Activated naive CD8-positive, alpha-beta T cell treated with anti-CD3 and anti-CD28 coated beads, Interleukin-2, amount 10 ng/mL, durations not matched to agents 7 days and 5 days (primary cell): Measurements from ENCODE around the gene HORMAD2. TPM values are rescaled to one million over a fixed set of nuclear protein-coding genes. Genes with fewer than 3 reads are reported as not detected.
A peak's percentile ranks its signal among the peaks of the same experiment; 100 is the strongest.
"Not testable (repeated sequence)": the region's sequence is repeated elsewhere in the genome, so short reads cannot be mapped to it uniquely, and the experiment has no call there.

ENCODE experiments used
- ATAC-seq: fragments of 150-1000 bp; cut with Tn5 transposase; one replicate; pipeline ENCODE4 v1.10.0; 2021; ENCODE audit warnings: low read depth, moderate library complexity
- POLR2A ChIA-PET: fragments of 350-600 bp; sonication (Branson Sonifier 250); formaldehyde crosslinking; loops from one replicate; lab custom pipeline; 2021; ENCODE audit warnings: antibody characterized with exemption; lab: Charles Lee
- DNase-seq: peaks from one replicate; pipeline ENCODE4 v3.0.0; 2021
- H3K27ac Mint-ChIP-seq: one replicate; pipeline ENCODE4 v1.8.0; 2022; ENCODE audit warnings: mild to moderate bottlenecking, mixed read lengths
- H3K27me3 Mint-ChIP-seq: one replicate; pipeline ENCODE4 v1.8.0; 2022; ENCODE audit warnings: mild to moderate bottlenecking, moderate library complexity, mixed read lengths
- H3K36me3 Mint-ChIP-seq: one replicate; pipeline ENCODE4 v1.8.0; 2021; ENCODE audit warnings: mild to moderate bottlenecking, mixed read lengths
- H3K4me1 Mint-ChIP-seq: one replicate; pipeline ENCODE4 v1.8.0; 2021; ENCODE audit warnings: mixed read lengths
- H3K4me3 Mint-ChIP-seq: one replicate; pipeline ENCODE4 v1.8.0; 2022; ENCODE audit warnings: mild to moderate bottlenecking, moderate library complexity, mixed read lengths
- H3K9me3 Mint-ChIP-seq: one replicate; pipeline ENCODE4 v1.8.0; 2021; ENCODE audit warnings: mixed read lengths
- total RNA-seq, 2 experiments: library from RNA; stranded (reverse); gene quantifications; one replicate each; pipeline ENCODE4 v1.2.3, GENCODE V29; 2021

Gene HORMAD2
- total RNA-seq, 2 experiments from 2014 or later = 0.14 TPM; not detected in 1

DNA sequence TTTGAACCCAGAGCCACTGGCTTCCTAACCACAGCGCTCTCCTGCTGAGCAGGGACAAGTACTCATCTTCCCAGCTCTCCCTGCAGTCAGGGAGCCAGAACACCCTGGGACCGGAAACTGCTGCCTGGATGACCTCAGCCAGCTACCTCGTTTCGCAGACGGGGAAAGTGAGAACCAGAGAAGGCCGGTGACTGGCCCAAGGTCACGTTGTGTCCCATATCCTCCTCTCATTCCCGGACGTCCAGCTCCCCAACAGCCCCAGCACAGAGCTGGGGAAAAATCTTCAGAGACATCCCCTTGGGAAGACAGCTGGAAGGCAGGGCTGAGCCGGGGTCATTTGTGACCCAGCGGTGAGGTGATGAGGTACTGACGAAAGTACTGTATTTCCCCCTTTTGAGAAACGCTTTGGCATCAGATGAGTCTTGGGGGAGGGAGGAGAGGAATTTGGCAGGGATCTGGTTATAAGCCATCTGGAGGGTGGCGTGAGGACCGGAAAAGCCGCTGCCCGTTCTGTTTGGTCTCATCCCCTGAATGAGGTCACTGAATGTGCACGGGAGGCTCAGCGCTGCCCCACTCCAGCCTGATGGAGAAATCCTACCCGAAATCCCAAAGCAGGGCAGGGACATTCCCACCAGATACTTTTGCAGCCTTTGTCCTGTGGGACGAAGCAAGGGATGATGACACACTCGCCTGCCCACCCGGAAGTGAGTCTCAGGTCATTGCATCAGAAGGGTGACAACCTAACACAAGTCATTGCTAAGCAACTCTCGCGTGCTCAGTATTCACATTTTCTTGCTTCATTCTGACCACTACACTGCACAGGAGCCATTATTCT is 125.2 kb downstream of the HORMAD2 start:
- peaks cover 12% of the 10 kb centered on the region for H3K36me3 Mint-ChIP-seq
- peaks cover 5% of the 10 kb centered on the region for H3K9me3 Mint-ChIP-seq
- no peaks in the 10 kb centered on the region for H3K27me3 Mint-ChIP-seq
- H3K4me3 Mint-ChIP-seq = no peak overlapping the region
- H3K4me1 Mint-ChIP-seq = peaks cover 47% of the 10 kb centered on the region
- peak overlapping the region; percentile 71 for H3K27ac Mint-ChIP-seq
- POLR2A ChIA-PET = interaction anchor here (1.2 to 2.1 kb wide), 3 partner anchors 9 to 20 kb away, joined by 3 to 6 read pairs (median 4); no protein-coding TSS in a partner anchor
- DNase-seq = peak; percentile 10
- no peak for ATAC-seq

- ATAC-seq (no peak), DNase-seq (no peak)
- H3K27ac Mint-ChIP-seq = peak overlapping the region; percentile 62
- peaks cover 55% of the 10 kb centered on the region for H3K4me1 Mint-ChIP-seq
- POLR2A ChIA-PET = interaction anchor here (0.7 to 1.2 kb wide), 2 partner anchors 14 to 21 kb away, joined by 3 read pairs; no protein-coding TSS in a partner anchor
- H3K4me3 Mint-ChIP-seq = no peak overlapping the region
- H3K27me3 Mint-ChIP-seq = no peaks in the 10 kb centered on the region
- no peaks in the 10 kb centered on the region for H3K9me3 Mint-ChIP-seq
- peaks cover 5% of the 10 kb centered on the region for H3K36me3 Mint-ChIP-seq
These were observed 126.7 kb downstream of the HORMAD2 start for GRCh38 chr22:30206944-30207343.

GRCh38 chr22:30208631-30209603 is 128.7 kb downstream of the HORMAD2 start:
- peak overlapping the region; percentile 75 for H3K27ac Mint-ChIP-seq
- H3K4me1 Mint-ChIP-seq = peaks cover 63% of the 10 kb centered on the region
- POLR2A ChIA-PET = interaction anchor here (0.6 to 1.9 kb wide), 5 partner anchors 11 to 30 kb away, joined by 3 to 8 read pairs (median 4); no protein-coding TSS in a partner anchor
- H3K36me3 Mint-ChIP-seq = no peaks in the 10 kb centered on the region
- H3K9me3 Mint-ChIP-seq = no peaks in the 10 kb centered on the region
- H3K27me3 Mint-ChIP-seq = no peaks in the 10 kb centered on the region
- DNase-seq (no peak), ATAC-seq (peak; percentile 18)
- no peak overlapping the region for H3K4me3 Mint-ChIP-seq

DNA sequence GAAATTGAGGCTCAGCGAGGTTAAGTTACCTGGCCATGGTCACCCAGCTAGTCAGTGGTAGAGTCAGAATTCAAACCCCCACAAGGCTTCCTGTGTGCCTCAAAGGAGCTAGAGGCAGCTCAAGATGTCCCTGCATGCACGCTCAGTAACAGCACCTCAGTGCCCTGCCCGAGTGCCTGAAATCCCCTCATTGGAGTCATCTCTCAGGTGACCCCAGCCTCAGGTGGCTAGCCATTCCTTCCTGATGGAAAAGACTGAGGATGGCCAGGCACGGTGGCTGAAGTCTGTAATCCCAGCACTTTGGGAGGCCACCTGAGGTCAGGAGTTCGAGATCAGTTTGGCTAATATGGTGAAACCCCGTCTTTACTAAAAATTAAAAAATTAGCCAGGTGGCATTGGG is 129.4 kb downstream of the HORMAD2 start:
- DNase-seq = no peak
- peaks cover 62% of the 10 kb centered on the region for H3K4me1 Mint-ChIP-seq
- H3K27ac Mint-ChIP-seq = peak overlapping the region; percentile 75
- no peaks in the 10 kb centered on the region for H3K9me3 Mint-ChIP-seq
- H3K4me3 Mint-ChIP-seq = no peak overlapping the region
- H3K36me3 Mint-ChIP-seq = no peaks in the 10 kb centered on the region
- no peaks in the 10 kb centered on the region for H3K27me3 Mint-ChIP-seq
- POLR2A ChIA-PET = interaction anchor here (1.0 to 1.9 kb wide), 4 partner anchors 12 to 27 kb away, joined by 3 to 8 read pairs (median 5); no protein-coding TSS in a partner anchor
- ATAC-seq = no peak

GRCh38 chr22:30210235-30210909 is 130.1 kb downstream of the HORMAD2 start:
- DNase-seq = no peak
- Mint-ChIP-seq H3K4me3 (no peak overlapping the region), H3K27me3 (no peaks in the 10 kb centered on the region), H3K36me3 (no peaks in the 10 kb centered on the region), H3K9me3 (no peaks in the 10 kb centered on the region), H3K4me1 (peaks cover 69% of the 10 kb centered on the region), H3K27ac (peak overlapping the region; percentile 49)
- POLR2A ChIA-PET = interaction anchor here (1.1 to 1.9 kb wide), 2 partner anchors 19 to 27 kb away, joined by 3 to 8 read pairs; no protein-coding TSS in a partner anchor
- no peak for ATAC-seq

GRCh38 chr22:30211124-30211820 is 131.0 kb downstream of the HORMAD2 start:
- Mint-ChIP-seq H3K4me1 (peaks cover 74% of the 10 kb centered on the region), H3K27me3 (no peaks in the 10 kb centered on the region), H3K27ac (peak overlapping the region; percentile 49), H3K9me3 (no peaks in the 10 kb centered on the region), H3K4me3 (no peak overlapping the region), H3K36me3 (no peaks in the 10 kb centered on the region)
- ATAC-seq (no peak), DNase-seq (no peak)
- POLR2A ChIA-PET = interaction anchor here (1.6 kb wide), 1 partner anchor 20 kb away, joined by 4 read pairs; no protein-coding TSS in a partner anchor

DNA sequence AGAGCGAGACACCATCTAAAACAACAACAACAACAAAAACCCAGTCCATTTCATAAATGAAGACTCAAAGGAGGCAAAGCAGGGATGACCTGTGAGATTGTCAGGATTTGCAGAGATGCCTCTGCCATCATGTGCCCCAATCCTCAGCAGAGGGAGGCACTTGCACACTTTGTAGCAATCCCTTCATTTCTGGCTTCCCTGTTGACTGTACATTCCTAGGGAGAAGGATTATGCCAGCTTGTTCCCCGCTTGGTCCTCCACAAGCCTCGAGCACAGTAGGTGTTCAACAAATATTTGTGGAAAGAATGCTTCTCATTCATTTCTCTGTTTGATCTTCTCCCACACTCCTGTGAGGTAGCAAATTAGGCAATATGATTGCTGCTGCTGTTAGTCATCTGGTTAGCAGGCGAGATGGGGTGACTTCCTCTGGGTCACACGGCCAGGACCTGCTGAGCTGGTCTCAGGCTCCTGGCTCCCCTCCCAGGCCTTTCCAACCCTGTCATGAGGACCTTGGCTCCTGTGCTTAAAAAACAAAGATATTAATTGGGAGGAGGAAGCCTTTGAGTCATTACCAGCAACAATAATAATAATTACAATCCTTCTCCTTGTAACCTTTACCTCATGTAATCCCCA is 132.2 kb downstream of the HORMAD2 start:
- H3K4me3 Mint-ChIP-seq = peak overlapping the region; percentile 33
- POLR2A ChIA-PET = interaction anchor here (1.0 to 1.6 kb wide), 4 partner anchors 9 to 29 kb away, joined by 4 to 5 read pairs (median 4); no protein-coding TSS in a partner anchor
- peak; percentile 76 for ATAC-seq
- H3K9me3 Mint-ChIP-seq = no peaks in the 10 kb centered on the region
- H3K27ac Mint-ChIP-seq = peak overlapping the region; percentile 90
- peaks cover 74% of the 10 kb centered on the region for H3K4me1 Mint-ChIP-seq
- DNase-seq = no peak
- H3K36me3 Mint-ChIP-seq = no peaks in the 10 kb centered on the region
- no peaks in the 10 kb centered on the region for H3K27me3 Mint-ChIP-seq

- H3K27me3 Mint-ChIP-seq = no peaks in the 10 kb centered on the region
- ATAC-seq (no peak), DNase-seq (no peak)
- peaks cover 75% of the 10 kb centered on the region for H3K4me1 Mint-ChIP-seq
- H3K36me3 Mint-ChIP-seq = no peaks in the 10 kb centered on the region
- peak overlapping the region; percentile 90 for H3K27ac Mint-ChIP-seq
- peak overlapping the region; percentile 33 for H3K4me3 Mint-ChIP-seq
- POLR2A ChIA-PET = interaction anchor here (1.0 to 1.6 kb wide), 4 partner anchors 8 to 29 kb away, joined by 4 to 5 read pairs (median 4); no protein-coding TSS in a partner anchor
- H3K9me3 Mint-ChIP-seq = no peaks in the 10 kb centered on the region
These were observed 132.8 kb downstream of the HORMAD2 start for GRCh38 chr22:30212996-30213441.

GRCh38 chr22:30214703-30215407 is 134.6 kb downstream of the HORMAD2 start:
- Mint-ChIP-seq H3K36me3 (no peaks in the 10 kb centered on the region), H3K4me1 (peaks cover 73% of the 10 kb centered on the region), H3K27ac (peak overlapping the region; percentile 91), H3K4me3 (peak overlapping the region; percentile 46), H3K27me3 (no peaks in the 10 kb centered on the region), H3K9me3 (no peaks in the 10 kb centered on the region)
- no peak for DNase-seq
- POLR2A ChIA-PET = interaction anchor here (1.2 to 2.9 kb wide), 9 partner anchors 10 to 46 kb away, joined by 4 to 15 read pairs (median 8); no protein-coding TSS in a partner anchor
- peak; percentile 38 for ATAC-seq

DNA sequence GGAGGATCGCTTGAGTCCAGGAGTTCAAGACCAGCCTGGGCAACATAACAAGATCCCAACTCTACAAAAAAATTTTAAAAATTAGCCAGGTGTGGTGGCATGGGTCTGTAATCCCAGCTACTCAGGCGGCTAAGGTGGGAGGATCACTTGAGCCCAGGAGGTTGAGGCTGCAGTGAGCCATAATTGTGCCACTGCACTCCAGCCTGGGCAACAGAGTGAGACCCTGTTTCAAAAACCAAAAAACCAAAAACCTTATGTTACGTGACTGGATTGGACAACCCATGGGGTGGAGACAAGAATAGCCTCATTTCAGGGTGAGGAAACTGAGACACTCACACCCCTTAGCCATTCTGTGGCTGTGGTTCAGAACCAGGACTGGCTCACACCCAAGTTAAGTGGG is 136.0 kb downstream of the HORMAD2 start:
- peaks cover 79% of the 10 kb centered on the region for H3K4me1 Mint-ChIP-seq
- not testable (repeated sequence) for H3K27me3 Mint-ChIP-seq, ATAC-seq, H3K36me3 Mint-ChIP-seq, DNase-seq, H3K9me3 Mint-ChIP-seq, H3K4me3 Mint-ChIP-seq
- H3K27ac Mint-ChIP-seq = peak overlapping the region; percentile 91
- POLR2A ChIA-PET = interaction anchor here (2.4 to 2.9 kb wide), 2 partner anchors 25 to 38 kb away, joined by 15 read pairs; no protein-coding TSS in a partner anchor

GRCh38 chr22:30216710-30217109 is 136.4 kb downstream of the HORMAD2 start:
- DNase-seq = no peak
- Mint-ChIP-seq H3K4me1 (peaks cover 80% of the 10 kb centered on the region), H3K27ac (peak overlapping the region; percentile 91), H3K4me3 (no peak overlapping the region), H3K9me3 (no peaks in the 10 kb centered on the region), H3K27me3 (no peaks in the 10 kb centered on the region), H3K36me3 (no peaks in the 10 kb centered on the region)
- ATAC-seq = no peak
- POLR2A ChIA-PET = no interaction called here
